Measurements from ENCODE around the gene OR4X2. TPM values are rescaled to one million over a fixed set of nuclear protein-coding genes. Genes with fewer than 3 reads are reported as not detected.
"Not testable (repeated sequence)": the region's sequence is repeated elsewhere in the genome, so short reads cannot be mapped to it uniquely, and the experiment has no call there.

The OR4X2 gene
- not detected for polyA plus RNA-seq (2013, experiment 1 of 4)
- not detected for polyA plus RNA-seq (2013, experiment 2 of 4)
- polyA plus RNA-seq (2013, experiment 3 of 4), result not detected
- not detected for polyA plus RNA-seq (2013, experiment 4 of 4)

GRCh38 chr11:48244804-48245203, at the start of gene OR4X2:
Gene OR4X2, plus strand, starts transcription at chr11:48245104. Its CDS starts 0 bp downstream, at chr11:48245104.
- H3K27ac ChIP-seq (ENCODE audit: insufficient read depth, low read depth, low read length, poor library complexity, severe bottlenecking), result no peak within 1 kb of the TSS
- H3K4me1 ChIP-seq (ENCODE audit: control insufficient read depth, insufficient read depth, low read length), result no peaks in the 10 kb centered on the region
- H3K27me3 ChIP-seq (ENCODE audit: control insufficient read depth, insufficient read depth, low read length, poor library complexity, severe bottlenecking), result no peaks in the 10 kb centered on the region
- no peak within 1 kb of the TSS for H3K4me3 ChIP-seq (ENCODE audit: insufficient read depth, low read depth, low read length)
- H3K36me3 ChIP-seq (ENCODE audit: control insufficient read depth, insufficient read depth, low read length), result no peaks in the 10 kb centered on the region
- H3K9me3 ChIP-seq (ENCODE audit: control insufficient read depth, low read length), result peaks cover 12% of the 10 kb centered on the region

DNA sequence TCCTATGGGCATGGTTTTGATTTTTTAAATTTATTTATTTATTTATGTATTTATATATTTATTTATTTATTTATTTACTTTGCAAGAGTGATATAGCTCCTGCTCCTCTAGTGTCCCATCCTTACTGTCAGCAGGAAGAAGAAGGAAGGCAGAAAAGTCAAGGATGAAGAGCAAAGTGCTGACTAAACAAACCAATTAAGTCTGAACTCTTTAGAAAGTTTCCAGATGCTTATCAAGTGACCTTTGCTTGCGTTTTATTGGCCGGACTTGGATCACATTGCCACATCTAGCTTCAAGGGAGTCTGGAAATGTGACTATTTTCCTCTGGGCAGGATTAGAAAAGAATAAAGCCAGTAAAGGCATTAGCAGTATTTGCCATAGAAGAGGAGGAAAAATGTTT, 37.0 kb upstream of the OR4X2 start:
- Histone ChIP-seq H3K4me1 (ENCODE audit: control insufficient read depth, insufficient read depth, low read length) (no peaks in the 10 kb centered on the region), H3K4me3 (ENCODE audit: insufficient read depth, low read depth, low read length) (no peak overlapping the region), H3K27me3 (ENCODE audit: control insufficient read depth, insufficient read depth, low read length, poor library complexity, severe bottlenecking) (no peaks in the 10 kb centered on the region), H3K9me3 (ENCODE audit: control insufficient read depth, low read length) (peaks cover 5% of the 10 kb centered on the region), H3K27ac (ENCODE audit: insufficient read depth, low read depth, low read length, poor library complexity, severe bottlenecking) (no peak overlapping the region), H3K36me3 (ENCODE audit: control insufficient read depth, insufficient read depth, low read length) (no peaks in the 10 kb centered on the region)
- WGBS, 2 experiments, result 85 to 87% methylated on average over 2 of the region's 2 CpGs

DNA sequence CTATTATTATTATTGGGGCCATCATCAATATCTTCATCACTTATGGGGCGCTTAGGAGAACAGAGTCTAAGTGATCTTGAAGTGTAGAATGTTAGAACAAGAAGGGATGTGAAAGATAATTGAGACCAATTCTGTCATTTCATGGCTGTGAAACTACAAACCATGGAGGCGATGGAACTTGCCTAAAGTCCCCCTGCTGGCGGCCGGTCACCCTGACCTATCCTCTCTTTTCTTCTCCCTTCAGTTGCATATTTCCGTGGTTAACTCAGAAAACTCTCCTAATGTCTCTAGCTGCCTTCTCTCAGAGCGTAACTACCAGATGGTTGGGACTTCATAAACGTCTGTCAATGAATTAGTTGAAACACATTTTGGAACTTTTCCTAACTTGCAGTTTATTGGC, 34.9 kb upstream of the OR4X2 start:
- no peaks in the 10 kb centered on the region for H3K36me3 ChIP-seq (ENCODE audit: control insufficient read depth, insufficient read depth, low read length)
- 41 to 43% methylated on average over 7 of the region's 7 CpGs for WGBS, 2 experiments
- H3K4me3 ChIP-seq (ENCODE audit: insufficient read depth, low read depth, low read length), result no peak overlapping the region
- no peaks in the 10 kb centered on the region for H3K4me1 ChIP-seq (ENCODE audit: control insufficient read depth, insufficient read depth, low read length)
- no peak overlapping the region for H3K27ac ChIP-seq (ENCODE audit: insufficient read depth, low read depth, low read length, poor library complexity, severe bottlenecking)
- H3K9me3 ChIP-seq (ENCODE audit: control insufficient read depth, low read length), result peaks cover 5% of the 10 kb centered on the region
- no peaks in the 10 kb centered on the region for H3K27me3 ChIP-seq (ENCODE audit: control insufficient read depth, insufficient read depth, low read length, poor library complexity, severe bottlenecking)

- Histone ChIP-seq H3K4me1 (ENCODE audit: control insufficient read depth, insufficient read depth, low read length) (no peaks in the 10 kb centered on the region), H3K9me3 (ENCODE audit: control insufficient read depth, low read length) (no peaks in the 10 kb centered on the region), H3K4me3 (ENCODE audit: insufficient read depth, low read depth, low read length) (no peak within 1 kb of the TSS), H3K27ac (ENCODE audit: insufficient read depth, low read depth, low read length, poor library complexity, severe bottlenecking) (no peak within 1 kb of the TSS), H3K36me3 (ENCODE audit: control insufficient read depth, insufficient read depth, low read length) (no peaks in the 10 kb centered on the region), H3K27me3 (ENCODE audit: control insufficient read depth, insufficient read depth, low read length, poor library complexity, severe bottlenecking) (no peaks in the 10 kb centered on the region)
- 57 to 63% methylated on average over 2 of the region's 2 CpGs for WGBS, 2 experiments
Observed at GRCh38 chr11:48216510-48216909, 28.4 kb upstream of the OR4X2 start, which contains the start of gene OR4B1. Gene OR4B1, plus strand, starts transcription at chr11:48216810. Its CDS starts 0 bp downstream, at chr11:48216810.

DNA sequence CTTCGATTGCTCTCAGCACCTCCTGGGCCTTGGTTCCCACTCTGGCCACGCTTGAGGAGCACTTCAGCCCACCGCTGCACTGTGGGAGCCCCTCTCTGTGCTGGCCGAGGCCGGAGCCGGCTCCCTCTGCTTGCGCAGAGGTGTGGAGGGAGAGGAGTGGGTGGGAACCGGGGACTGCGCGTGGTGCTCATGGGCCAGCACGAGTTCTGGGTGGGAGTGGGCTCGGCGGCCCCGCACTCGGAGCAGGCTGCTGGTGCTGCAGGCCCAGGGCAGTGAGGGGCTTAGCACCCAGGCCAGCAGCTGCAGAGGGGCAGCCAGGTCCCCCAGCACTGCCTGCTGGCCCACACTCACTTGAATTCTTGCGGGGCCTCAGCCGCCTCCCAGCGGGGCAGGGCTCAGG, 16.1 kb upstream of the OR4X2 start:
- Histone ChIP-seq H3K4me3 (ENCODE audit: insufficient read depth, low read depth, low read length) (no peak overlapping the region), H3K36me3 (ENCODE audit: control insufficient read depth, insufficient read depth, low read length) (no peaks in the 10 kb centered on the region), H3K4me1 (ENCODE audit: control insufficient read depth, insufficient read depth, low read length) (no peaks in the 10 kb centered on the region), H3K9me3 (ENCODE audit: control insufficient read depth, low read length) (peaks cover 2% of the 10 kb centered on the region), H3K27me3 (ENCODE audit: control insufficient read depth, insufficient read depth, low read length, poor library complexity, severe bottlenecking) (no peaks in the 10 kb centered on the region), H3K27ac (ENCODE audit: insufficient read depth, low read depth, low read length, poor library complexity, severe bottlenecking) (no peak overlapping the region)
- 88% methylated on average over 18 of the region's 18 CpGs for WGBS, 2 experiments

DNA sequence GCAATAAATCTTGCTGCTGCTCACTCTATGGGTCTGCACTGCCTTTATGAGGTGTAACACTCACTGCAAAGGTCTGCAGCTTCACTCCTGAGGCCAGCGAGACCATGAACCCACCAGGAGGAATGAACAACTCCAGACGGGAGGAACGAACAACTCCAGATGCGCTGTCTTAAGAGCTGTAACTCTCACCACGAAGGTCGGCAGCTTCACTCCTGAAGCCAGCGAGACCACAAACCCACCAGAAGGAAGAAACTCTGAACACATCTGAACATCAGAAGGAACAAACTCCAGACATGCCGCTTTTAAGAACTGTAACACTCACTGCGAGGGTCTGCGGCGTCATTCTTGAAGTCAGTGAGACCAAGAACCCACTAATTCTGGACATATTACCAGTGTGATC, 14.8 kb upstream of the OR4X2 start:
- 84% methylated on average over 11 of the region's 11 CpGs for WGBS, 2 experiments
- H3K36me3 ChIP-seq (ENCODE audit: control insufficient read depth, insufficient read depth, low read length); H3K4me3 ChIP-seq (ENCODE audit: insufficient read depth, low read depth, low read length); H3K4me1 ChIP-seq (ENCODE audit: control insufficient read depth, insufficient read depth, low read length); H3K27me3 ChIP-seq (ENCODE audit: control insufficient read depth, insufficient read depth, low read length, poor library complexity, severe bottlenecking); H3K27ac ChIP-seq (ENCODE audit: insufficient read depth, low read depth, low read length, poor library complexity, severe bottlenecking); H3K9me3 ChIP-seq (ENCODE audit: control insufficient read depth, low read length): not testable (repeated sequence)

DNA sequence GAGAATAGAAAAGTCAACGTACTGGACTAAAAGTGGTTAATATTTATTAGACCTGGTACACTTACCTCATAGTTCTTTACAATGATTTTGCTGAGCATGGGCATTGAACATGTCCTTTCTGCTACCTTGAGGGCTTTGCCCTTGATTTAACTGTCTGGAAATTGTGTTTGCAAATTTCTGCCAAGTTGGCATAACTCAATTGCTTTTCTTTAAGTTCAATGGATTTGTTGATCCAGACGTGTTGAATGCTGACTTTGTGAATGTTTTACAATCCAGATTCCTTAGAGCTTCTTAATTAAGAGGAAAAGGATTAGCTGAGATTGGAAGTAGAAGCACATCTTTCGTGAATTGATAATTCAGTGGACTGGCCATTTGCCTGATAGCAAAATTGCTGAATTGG, 7.2 kb upstream of the OR4X2 start:
- Histone ChIP-seq H3K27me3 (ENCODE audit: control insufficient read depth, insufficient read depth, low read length, poor library complexity, severe bottlenecking) (no peaks in the 10 kb centered on the region), H3K36me3 (ENCODE audit: control insufficient read depth, insufficient read depth, low read length) (no peaks in the 10 kb centered on the region), H3K4me3 (ENCODE audit: insufficient read depth, low read depth, low read length) (no peak overlapping the region), H3K4me1 (ENCODE audit: control insufficient read depth, insufficient read depth, low read length) (no peaks in the 10 kb centered on the region), H3K27ac (ENCODE audit: insufficient read depth, low read depth, low read length, poor library complexity, severe bottlenecking) (no peak overlapping the region), H3K9me3 (ENCODE audit: control insufficient read depth, low read length) (peaks cover 2% of the 10 kb centered on the region)
- 38 to 49% methylated on average over 2 to 3 of the region's 3 CpGs for WGBS, 2 experiments

DNA sequence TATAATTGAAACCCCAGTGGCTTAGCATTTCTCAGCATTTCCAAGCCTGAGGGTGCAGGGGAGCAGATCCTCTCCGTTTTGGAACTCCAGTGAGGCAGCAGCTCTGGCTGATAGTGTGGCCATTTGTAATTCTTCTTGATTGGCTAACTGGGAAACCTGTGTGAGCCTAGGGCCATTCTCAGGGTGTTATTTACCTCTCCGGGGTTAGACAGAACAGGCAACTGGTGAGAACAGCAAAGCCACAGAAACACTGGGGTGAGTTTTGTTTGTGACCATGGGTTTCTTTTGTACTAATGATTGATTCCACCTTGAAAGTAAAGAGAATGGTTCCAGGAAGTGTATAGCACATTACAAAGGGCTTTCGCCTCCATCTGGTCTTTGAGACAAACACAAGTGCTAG, 2.4 kb upstream of the OR4X2 start:
- no peak overlapping the region for H3K27ac ChIP-seq (ENCODE audit: insufficient read depth, low read depth, low read length, poor library complexity, severe bottlenecking)
- H3K9me3 ChIP-seq (ENCODE audit: control insufficient read depth, low read length), result peaks cover 14% of the 10 kb centered on the region
- H3K4me1 ChIP-seq (ENCODE audit: control insufficient read depth, insufficient read depth, low read length), result no peaks in the 10 kb centered on the region
- H3K27me3 ChIP-seq (ENCODE audit: control insufficient read depth, insufficient read depth, low read length, poor library complexity, severe bottlenecking), result no peaks in the 10 kb centered on the region
- 66 to 68% methylated on average over 3 of the region's 3 CpGs for WGBS, 2 experiments
- no peaks in the 10 kb centered on the region for H3K36me3 ChIP-seq (ENCODE audit: control insufficient read depth, insufficient read depth, low read length)
- H3K4me3 ChIP-seq (ENCODE audit: insufficient read depth, low read depth, low read length), result no peak overlapping the region

GRCh38 chr11:48248902-48249301, 4.0 kb downstream of the OR4X2 start:
- WGBS, 2 experiments, result no CpG with 5 or more reads among the region's 1 CpG
- H3K4me3 ChIP-seq (ENCODE audit: insufficient read depth, low read depth, low read length), result no peak overlapping the region
- H3K27ac ChIP-seq (ENCODE audit: insufficient read depth, low read depth, low read length, poor library complexity, severe bottlenecking), result no peak overlapping the region
- H3K36me3 ChIP-seq (ENCODE audit: control insufficient read depth, insufficient read depth, low read length), result no peaks in the 10 kb centered on the region
- H3K27me3 ChIP-seq (ENCODE audit: control insufficient read depth, insufficient read depth, low read length, poor library complexity, severe bottlenecking), result no peaks in the 10 kb centered on the region
- peaks cover 10% of the 10 kb centered on the region for H3K9me3 ChIP-seq (ENCODE audit: control insufficient read depth, low read length)
- no peaks in the 10 kb centered on the region for H3K4me1 ChIP-seq (ENCODE audit: control insufficient read depth, insufficient read depth, low read length)

GRCh38 chr11:48261600-48261999, 16.7 kb downstream of the OR4X2 start:
- no peak overlapping the region for H3K27ac ChIP-seq (ENCODE audit: insufficient read depth, low read depth, low read length, poor library complexity, severe bottlenecking)
- H3K4me3 ChIP-seq (ENCODE audit: insufficient read depth, low read depth, low read length), result no peak overlapping the region
- H3K4me1 ChIP-seq (ENCODE audit: control insufficient read depth, insufficient read depth, low read length), result no peaks in the 10 kb centered on the region
- H3K36me3 ChIP-seq (ENCODE audit: control insufficient read depth, insufficient read depth, low read length), result no peaks in the 10 kb centered on the region
- H3K9me3 ChIP-seq (ENCODE audit: control insufficient read depth, low read length), result peaks cover 7% of the 10 kb centered on the region
- 74 to 92% methylated on average over 1 to 2 of the region's 2 CpGs for WGBS, 2 experiments
- no peaks in the 10 kb centered on the region for H3K27me3 ChIP-seq (ENCODE audit: control insufficient read depth, insufficient read depth, low read length, poor library complexity, severe bottlenecking)

DNA sequence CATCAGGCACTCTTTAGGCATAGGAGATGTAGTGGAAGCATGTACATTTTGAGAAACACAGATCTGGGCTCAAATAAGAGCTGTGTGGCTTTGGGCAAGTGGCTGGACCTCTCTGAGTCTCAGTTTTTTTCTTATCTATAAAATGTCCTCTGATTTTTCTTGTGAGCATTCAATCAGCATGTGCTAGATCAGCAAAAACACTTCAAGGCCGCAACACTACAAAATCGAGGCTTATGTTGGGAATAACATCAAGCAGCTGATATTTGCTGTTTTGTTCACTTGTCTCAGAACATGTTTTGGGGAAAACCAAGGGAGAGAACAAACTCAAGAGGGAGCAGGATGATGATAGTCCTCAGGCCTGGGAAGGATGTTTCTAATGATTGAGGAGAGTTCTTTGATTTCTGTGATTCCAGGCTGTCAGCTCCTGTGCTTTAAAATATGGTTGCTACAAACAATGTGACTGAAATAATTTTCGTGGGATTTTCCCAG, 18.6 kb downstream of the OR4X2 start, which contains the start of gene OR4X1:
Gene OR4X1 (plus strand): TSS at position 439 of the 489 bp plus-strand sequence. CDS start 0 bp downstream, at position 439.
- Histone ChIP-seq H3K4me3 (ENCODE audit: insufficient read depth, low read depth, low read length) (no peak within 1 kb of the TSS), H3K4me1 (ENCODE audit: control insufficient read depth, insufficient read depth, low read length) (no peaks in the 10 kb centered on the region), H3K27ac (ENCODE audit: insufficient read depth, low read depth, low read length, poor library complexity, severe bottlenecking) (no peak within 1 kb of the TSS), H3K27me3 (ENCODE audit: control insufficient read depth, insufficient read depth, low read length, poor library complexity, severe bottlenecking) (no peaks in the 10 kb centered on the region), H3K9me3 (ENCODE audit: control insufficient read depth, low read length) (peaks cover 5% of the 10 kb centered on the region), H3K36me3 (ENCODE audit: control insufficient read depth, insufficient read depth, low read length) (no peaks in the 10 kb centered on the region)
- 27 to 29% methylated on average over 3 of the region's 3 CpGs for WGBS, 2 experiments

All from ectodermal cell (in vitro differentiated cells).